HepG2 (cell line): Measurements from ENCODE around the gene SLC1A3. TPM values are rescaled to one million over a fixed set of nuclear protein-coding genes. Genes with fewer than 3 reads are reported as not detected.

Source experiments
- ASH2L ChIP-seq: fragments of 300-600, 200-600 bp; sonication (generic); IDR thresholded peaks from 2 replicates; pipeline ENCODE4 v1.7.0; 2017; ENCODE audit warnings: low read depth, mild to moderate bottlenecking, moderate library complexity, mixed read lengths, low read length; ENCODE audit not compliant: insufficient read length
- HDAC2 ChIP-seq: sonication (generic); formaldehyde crosslinking; IDR thresholded peaks from 2 replicates; pipeline ENCODE4 v1.4.0; 2020; ENCODE audit warnings: missing genetic modification reagents
- HNRNPLL ChIP-seq: fragments of 200-400 bp; formaldehyde crosslinking; IDR thresholded peaks from 2 replicates; pipeline ENCODE4 v1.6.1; 2017; ENCODE audit warnings: mild to moderate bottlenecking, low read depth, low read length; ENCODE audit not compliant: poor library complexity, severe bottlenecking
- HOXA3 ChIP-seq: sonication (generic); formaldehyde crosslinking; IDR thresholded peaks from 2 replicates; pipeline ENCODE4 v1.5.0; 2020; ENCODE audit warnings: missing genetic modification reagents
- MED8 ChIP-seq: sonication (generic); formaldehyde crosslinking; IDR thresholded peaks from 2 replicates; pipeline ENCODE4 v1.8.1; 2023; ENCODE audit warnings: mild to moderate bottlenecking, missing genetic modification reagents; ENCODE audit not compliant: insufficient replicate concordance
- NCOA2 ChIP-seq: sonication (generic); formaldehyde crosslinking; IDR thresholded peaks from 2 replicates; pipeline ENCODE4 v1.8.0; 2022; ENCODE audit warnings: inconsistent platforms
- PHF5A ChIP-seq: IDR thresholded peaks from one replicate; pipeline ENCODE4 v1.6.1; 2018; ENCODE audit warnings: low read depth, missing genetic modification reagents; ENCODE audit not compliant: unreplicated experiment
- SAFB2 ChIP-seq: sonication (generic); formaldehyde crosslinking; IDR thresholded peaks from 2 replicates; pipeline ENCODE4 v1.5.1; 2020; ENCODE audit warnings: missing genetic modification reagents, low read depth, mild to moderate bottlenecking, borderline replicate concordance
- SALL1 ChIP-seq: sonication (generic); formaldehyde crosslinking; IDR thresholded peaks from 2 replicates; pipeline ENCODE4 v1.8.0; 2022; ENCODE audit warnings: mild to moderate bottlenecking, missing genetic modification reagents
- SOX6 ChIP-seq, 2 experiments: fragments of 450-650 bp in 1 of 2; sonication (generic) in 1 of 2; formaldehyde crosslinking in 1 of 2; IDR thresholded peaks; 2 replicates each; pipeline versions ENCODE4 v1.4.0 to v1.6.1; 2017 to 2020; ENCODE audit warnings: antibody characterized with exemption in 1 of 2, mild to moderate bottlenecking in 1 of 2, missing genetic modification reagents in 1 of 2
- SRSF1 ChIP-seq: fragments of 200-400 bp; formaldehyde crosslinking; optimal IDR thresholded peaks from 2 replicates; pipeline ENCODE3; 2017; ENCODE audit warnings: mild to moderate bottlenecking, low read depth, low read length, moderate library complexity
- ZKSCAN5 ChIP-seq: sonication (generic); formaldehyde crosslinking; IDR thresholded peaks from 2 replicates; pipeline ENCODE4 v1.5.1; 2020; ENCODE audit warnings: mild to moderate bottlenecking, missing genetic modification reagents
- ZMYM2 ChIP-seq: sonication (generic); formaldehyde crosslinking; IDR thresholded peaks from 2 replicates; pipeline ENCODE4 v1.8.0; 2022; ENCODE audit warnings: mild to moderate bottlenecking, missing genetic modification reagents
- ZNF121 ChIP-seq: sonication (generic); formaldehyde crosslinking; IDR thresholded peaks from 2 replicates; pipeline ENCODE4 v1.5.0; 2020; ENCODE audit warnings: mild to moderate bottlenecking, missing genetic modification reagents
- ZNF317 ChIP-seq: sonication (generic); formaldehyde crosslinking; IDR thresholded peaks from 2 replicates; pipeline ENCODE4 v1.5.0; 2020; ENCODE audit warnings: mild to moderate bottlenecking, missing genetic modification reagents
- ZNF430 ChIP-seq: sonication (generic); formaldehyde crosslinking; IDR thresholded peaks from 2 replicates; pipeline ENCODE4 v1.9.0; 2021; ENCODE audit warnings: mild to moderate bottlenecking, missing genetic modification reagents
- polyA plus RNA-seq, 8 experiments: library from polyadenylated mRNA; depleted of rRNA in 3 of 8; stranded (reverse) in 7 of 8; unstranded in 1 of 8; fragments of >200 nt; fragmentation: Illumina TruSeq in 4 of 8; extraction: Trizol in 4 of 8; gene quantifications; 2 replicates each; pipeline versions ENCODE4 v1.2.1 to v1.2.3, GENCODE V29; 2011 to 2016; ENCODE audit warnings: low read depth in 4 of 8, missing spikeins in 1 of 8, mixed read lengths in 1 of 8; ENCODE audit not compliant: insufficient read depth in 1 of 8
- total RNA-seq, 5 experiments: library from RNA; depleted of rRNA; stranded (reverse); fragments of >200 nt; fragmentation: Illumina TruSeq; extraction: Trizol; gene quantifications; 2 replicates each; pipeline ENCODE4 v1.2.3, GENCODE V29; 2016; ENCODE audit warnings: low read depth in 1 of 5
- TF ChIP-seq, protein P1 (sequence below): conservative IDR thresholded peaks from 2 replicates; pipeline ENCODE4 v1.6.1; 2018; ENCODE audit warnings: missing genetic modification reagents
- TF ChIP-seq, protein P2 (sequence below): sonication (generic); formaldehyde crosslinking; IDR thresholded peaks from 2 replicates; pipeline ENCODE4 v1.4.0; 2020; ENCODE audit warnings: mild to moderate bottlenecking, missing genetic modification reagents
- TF ChIP-seq, protein P3 (sequence below): sonication (generic); formaldehyde crosslinking; IDR thresholded peaks from 2 replicates; pipeline ENCODE4 v1.9.0; 2022; ENCODE audit warnings: missing genetic modification reagents, mild to moderate bottlenecking, borderline replicate concordance
- TF ChIP-seq, protein P4 (sequence below): sonication (generic); formaldehyde crosslinking; IDR thresholded peaks from 2 replicates; pipeline ENCODE4 v1.5.0; 2020; ENCODE audit warnings: mild to moderate bottlenecking, missing genetic modification reagents, moderate library complexity

SLC1A3 gene
- total and polyA plus RNA-seq, 2 of the 13 experiments (the other 11 are each of a cell fraction or from before 2014, with no cell fraction given), result 0.09 TPM; not detected in 1

DNA sequence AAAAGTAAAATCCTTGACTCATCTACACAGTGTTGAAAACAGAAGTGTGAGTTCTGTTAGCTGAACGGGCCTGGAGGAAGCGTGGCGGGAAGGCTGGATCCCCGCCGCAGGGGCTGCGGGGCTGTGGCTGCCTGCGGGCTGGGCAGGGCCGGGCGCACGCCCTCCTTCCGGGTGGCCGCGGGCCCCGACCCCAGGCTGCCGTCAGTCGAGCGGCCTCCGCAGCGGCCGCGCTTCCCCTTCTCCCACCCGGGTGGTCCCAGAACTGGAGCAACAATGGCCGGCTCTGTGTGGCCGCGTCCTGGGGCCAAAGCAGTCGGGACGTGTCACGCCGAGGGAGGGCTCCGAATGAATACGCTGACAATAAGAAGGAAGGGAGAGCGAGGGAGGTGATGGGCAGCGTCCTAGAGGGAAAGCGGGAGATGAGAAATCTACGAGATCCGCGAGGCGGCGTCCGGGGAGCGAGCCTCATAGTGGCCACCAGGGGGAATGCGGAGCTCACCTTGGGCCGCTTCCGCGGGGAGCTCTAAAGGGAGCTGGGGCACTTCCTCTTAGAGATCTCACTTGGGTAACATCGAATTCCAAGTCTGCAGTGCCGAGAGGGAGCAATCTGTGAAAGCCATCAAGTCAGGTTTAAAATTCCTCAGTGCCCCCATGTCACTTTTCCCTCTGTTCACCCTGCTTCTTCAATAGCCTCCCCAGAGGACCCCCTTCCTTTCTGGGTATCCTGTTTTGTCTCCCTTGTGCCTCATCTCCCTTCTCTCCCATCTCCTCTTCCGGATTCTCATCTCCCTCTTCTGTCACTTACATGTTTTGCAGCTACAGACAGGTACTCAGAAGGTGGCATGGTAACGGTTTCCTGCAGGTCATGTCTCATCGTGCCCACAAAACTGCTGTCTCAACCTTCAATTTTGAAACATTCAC is 83.9 kb downstream of the SLC1A3 start (continued):
- TF ChIP-seq HNRNPLL (peak; percentile 55), SAFB2 (0 out of 2 replicates have a peak, but pooled peaks have one; percentile 44), SRSF1 (no peak), ASH2L (peak; percentile 16), MED8 (CRISPR knock-in tag) (no peak), NCOA2 (CRISPR knock-in tag) (no peak), SOX6 (IDR thresholded peaks at IDR 0.05) (no peak), SOX6 (CRISPR knock-in tag; IDR thresholded peaks at IDR 0.05) (peak; percentile 43; the same call in 1 of the 2 replicates), ZNF317 (CRISPR knock-in tag) (peak; percentile 40; the same call in 1 of the 2 replicates), ZNF121 (CRISPR knock-in tag) (no peak), ZMYM2 (CRISPR knock-in tag) (peak; percentile 67; the same call in 1 of the 2 replicates), ZKSCAN5 (CRISPR knock-in tag) (peak; percentile 99), SALL1 (CRISPR knock-in tag) (peak; percentile 70; the same call in 1 of the 2 replicates), HOXA3 (peak; percentile 38; the same call in 1 of the 2 replicates), ZNF430 (CRISPR knock-in tag) (peak; percentile 84; the same call in 1 of the 2 replicates), PHF5A (CRISPR knock-in tag) (peak; percentile 34), HDAC2 (CRISPR knock-in tag) (0 out of 2 replicates have a peak, but pooled peaks have one; percentile 17)
- TF ChIP-seq, protein P1, sequence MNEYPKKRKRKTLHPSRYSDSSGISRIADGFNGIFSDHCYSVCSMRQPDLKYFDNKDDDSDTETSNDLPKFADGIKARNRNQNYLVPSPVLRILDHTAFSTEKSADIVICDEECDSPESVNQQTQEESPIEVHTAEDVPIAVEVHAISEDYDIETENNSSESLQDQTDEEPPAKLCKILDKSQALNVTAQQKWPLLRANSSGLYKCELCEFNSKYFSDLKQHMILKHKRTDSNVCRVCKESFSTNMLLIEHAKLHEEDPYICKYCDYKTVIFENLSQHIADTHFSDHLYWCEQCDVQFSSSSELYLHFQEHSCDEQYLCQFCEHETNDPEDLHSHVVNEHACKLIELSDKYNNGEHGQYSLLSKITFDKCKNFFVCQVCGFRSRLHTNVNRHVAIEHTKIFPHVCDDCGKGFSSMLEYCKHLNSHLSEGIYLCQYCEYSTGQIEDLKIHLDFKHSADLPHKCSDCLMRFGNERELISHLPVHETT, result 0 out of 2 replicates have a peak, but pooled peaks have one; percentile 53
- TF ChIP-seq, protein P2, sequence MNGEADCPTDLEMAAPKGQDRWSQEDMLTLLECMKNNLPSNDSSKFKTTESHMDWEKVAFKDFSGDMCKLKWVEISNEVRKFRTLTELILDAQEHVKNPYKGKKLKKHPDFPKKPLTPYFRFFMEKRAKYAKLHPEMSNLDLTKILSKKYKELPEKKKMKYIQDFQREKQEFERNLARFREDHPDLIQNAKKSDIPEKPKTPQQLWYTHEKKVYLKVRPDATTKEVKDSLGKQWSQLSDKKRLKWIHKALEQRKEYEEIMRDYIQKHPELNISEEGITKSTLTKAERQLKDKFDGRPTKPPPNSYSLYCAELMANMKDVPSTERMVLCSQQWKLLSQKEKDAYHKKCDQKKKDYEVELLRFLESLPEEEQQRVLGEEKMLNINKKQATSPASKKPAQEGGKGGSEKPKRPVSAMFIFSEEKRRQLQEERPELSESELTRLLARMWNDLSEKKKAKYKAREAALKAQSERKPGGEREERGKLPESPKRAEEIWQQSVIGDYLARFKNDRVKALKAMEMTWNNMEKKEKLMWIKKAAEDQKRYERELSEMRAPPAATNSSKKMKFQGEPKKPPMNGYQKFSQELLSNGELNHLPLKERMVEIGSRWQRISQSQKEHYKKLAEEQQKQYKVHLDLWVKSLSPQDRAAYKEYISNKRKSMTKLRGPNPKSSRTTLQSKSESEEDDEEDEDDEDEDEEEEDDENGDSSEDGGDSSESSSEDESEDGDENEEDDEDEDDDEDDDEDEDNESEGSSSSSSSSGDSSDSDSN (CRISPR knock-in tag), result peak; percentile 88
- TF ChIP-seq, protein P3, sequence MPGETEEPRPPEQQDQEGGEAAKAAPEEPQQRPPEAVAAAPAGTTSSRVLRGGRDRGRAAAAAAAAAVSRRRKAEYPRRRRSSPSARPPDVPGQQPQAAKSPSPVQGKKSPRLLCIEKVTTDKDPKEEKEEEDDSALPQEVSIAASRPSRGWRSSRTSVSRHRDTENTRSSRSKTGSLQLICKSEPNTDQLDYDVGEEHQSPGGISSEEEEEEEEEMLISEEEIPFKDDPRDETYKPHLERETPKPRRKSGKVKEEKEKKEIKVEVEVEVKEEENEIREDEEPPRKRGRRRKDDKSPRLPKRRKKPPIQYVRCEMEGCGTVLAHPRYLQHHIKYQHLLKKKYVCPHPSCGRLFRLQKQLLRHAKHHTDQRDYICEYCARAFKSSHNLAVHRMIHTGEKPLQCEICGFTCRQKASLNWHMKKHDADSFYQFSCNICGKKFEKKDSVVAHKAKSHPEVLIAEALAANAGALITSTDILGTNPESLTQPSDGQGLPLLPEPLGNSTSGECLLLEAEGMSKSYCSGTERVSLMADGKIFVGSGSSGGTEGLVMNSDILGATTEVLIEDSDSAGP (CRISPR knock-in tag), result peak; percentile 65
- TF ChIP-seq, protein P4, sequence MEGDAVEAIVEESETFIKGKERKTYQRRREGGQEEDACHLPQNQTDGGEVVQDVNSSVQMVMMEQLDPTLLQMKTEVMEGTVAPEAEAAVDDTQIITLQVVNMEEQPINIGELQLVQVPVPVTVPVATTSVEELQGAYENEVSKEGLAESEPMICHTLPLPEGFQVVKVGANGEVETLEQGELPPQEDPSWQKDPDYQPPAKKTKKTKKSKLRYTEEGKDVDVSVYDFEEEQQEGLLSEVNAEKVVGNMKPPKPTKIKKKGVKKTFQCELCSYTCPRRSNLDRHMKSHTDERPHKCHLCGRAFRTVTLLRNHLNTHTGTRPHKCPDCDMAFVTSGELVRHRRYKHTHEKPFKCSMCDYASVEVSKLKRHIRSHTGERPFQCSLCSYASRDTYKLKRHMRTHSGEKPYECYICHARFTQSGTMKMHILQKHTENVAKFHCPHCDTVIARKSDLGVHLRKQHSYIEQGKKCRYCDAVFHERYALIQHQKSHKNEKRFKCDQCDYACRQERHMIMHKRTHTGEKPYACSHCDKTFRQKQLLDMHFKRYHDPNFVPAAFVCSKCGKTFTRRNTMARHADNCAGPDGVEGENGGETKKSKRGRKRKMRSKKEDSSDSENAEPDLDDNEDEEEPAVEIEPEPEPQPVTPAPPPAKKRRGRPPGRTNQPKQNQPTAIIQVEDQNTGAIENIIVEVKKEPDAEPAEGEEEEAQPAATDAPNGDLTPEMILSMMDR, result peak; percentile 84
